Panc1 (cell line): ENCODE results near the gene PAK1. TPM values are rescaled to one million over a fixed set of nuclear protein-coding genes. Genes with fewer than 3 reads are reported as not detected.

Source experiments
- ATAC-seq: fragments of 200-7000 bp; cut with Tn5 transposase; 2 replicates; pipeline ENCODE4 v1.9.1; 2020; ENCODE audit warnings: mild to moderate bottlenecking, moderate library complexity
- BruUV-seq: library from RNA; stranded (reverse); fragments of 400-500 nt; replicated peaks from 2 replicates; lab custom pipeline; 2021; lab: Mats Ljungman, UMichigan
- CTCF ChIA-PET: fragments of 300-600 bp; sonication (Branson Sonifier 250); formaldehyde crosslinking; loops from one replicate; lab custom pipeline; 2022; ENCODE audit warnings: antibody characterized with exemption; lab: Charles Lee
- POLR2A ChIA-PET: fragments of 300-600 bp; sonication (Branson Sonifier 250); formaldehyde crosslinking; loops from one replicate; lab custom pipeline; 2022; ENCODE audit warnings: antibody characterized with exemption; lab: Charles Lee
- DNase-seq: peaks from one replicate; pipeline ENCODE4 v3.0.0-alpha.2; 2010; ENCODE audit warnings: low read depth, low spot score
- H3K27ac ChIP-seq: 2 replicates; pipeline ENCODE4 v1.5.1; 2011; ENCODE audit warnings: mild to moderate bottlenecking, low read length, inconsistent platforms
- H3K27me3 ChIP-seq: fragments of 200-500 bp; sonication (Bioruptor generic); 2 replicates; pipeline ENCODE4 v1.6.0; 2014; ENCODE audit warnings: low read length, inconsistent platforms; ENCODE audit not compliant: control insufficient read depth, insufficient read depth
- H3K36me3 ChIP-seq: fragments of 200-500 bp; sonication (Bioruptor generic); 2 replicates; pipeline ENCODE4 v1.5.1; 2014; ENCODE audit warnings: inconsistent platforms, mild to moderate bottlenecking, low read length, moderate library complexity; ENCODE audit not compliant: control insufficient read depth, insufficient read depth
- H3K4me1 ChIP-seq: 2 replicates; pipeline ENCODE4 v1.5.1; 2011; ENCODE audit warnings: inconsistent platforms, mild to moderate bottlenecking, low read length, moderate library complexity; ENCODE audit not compliant: control insufficient read depth, insufficient read depth
- H3K4me3 ChIP-seq, 2 experiments: 2 replicates each; pipeline ENCODE4 v1.5.1; 2011 to 2012; ENCODE audit warnings: low read depth in 2 of 2, low read length in 2 of 2, mild to moderate bottlenecking in 2 of 2, inconsistent platforms in 1 of 2, moderate library complexity in 1 of 2
- H3K9me3 ChIP-seq: fragments of 200-500 bp; sonication (Bioruptor generic); 2 replicates; pipeline ENCODE4 v1.5.1; 2014; ENCODE audit warnings: low read depth, mild to moderate bottlenecking, inconsistent platforms, low read length, moderate library complexity; ENCODE audit not compliant: control insufficient read depth, insufficient read depth
- POLR2AphosphoS5 ChIP-seq: IDR thresholded peaks from 2 replicates; pipeline ENCODE4 v1.6.1; 2012; ENCODE audit warnings: mild to moderate bottlenecking, low read depth, low read length, moderate library complexity
- SIN3A ChIP-seq: IDR thresholded peaks from 2 replicates; pipeline ENCODE4 v1.6.1; 2012; ENCODE audit warnings: low read depth, mild to moderate bottlenecking, low read length, moderate library complexity, borderline replicate concordance; ENCODE audit not compliant: insufficient read depth
- TCF7L2 ChIP-seq: IDR thresholded peaks from 2 replicates; pipeline ENCODE4 v1.6.1; 2011; ENCODE audit warnings: mild to moderate bottlenecking, low read depth, low read length, inconsistent platforms
- in situ Hi-C: cut with HindIII; loops from 2 replicates; pipeline ENCODE4 v1.10.0; 2016; ENCODE audit warnings: low sequenced_read_pairs, low pct_unique_long_range_greater_than_20kb
- intact Hi-C: fragments of 100-400 bp; cut with micrococcal nuclease; formaldehyde crosslinking; loops from one replicate; pipeline ENCODE4 v1.10.0; 2022; ENCODE audit not compliant: unreplicated experiment
- total RNA-seq: library from RNA; stranded (reverse); gene quantifications from one replicate; pipeline ENCODE4 v1.2.1, GENCODE V29; 2021; ENCODE audit not compliant: unreplicated experiment
- TF ChIP-seq, protein P1 (sequence below): fragments of 450-650 bp; IDR thresholded peaks from 2 replicates; pipeline ENCODE4 v1.5.1; 2017; ENCODE audit warnings: mild to moderate bottlenecking
- TF ChIP-seq, protein P2 (sequence below), 2 experiments: IDR thresholded peaks; 2 replicates each; pipeline ENCODE4 v1.6.1; 2011 to 2012; ENCODE audit warnings: low read depth in 2 of 2, control low read depth in 1 of 2, low read length in 1 of 2, mild to moderate bottlenecking in 1 of 2, moderate library complexity in 1 of 2; ENCODE audit not compliant: insufficient read depth in 1 of 2

PAK1 gene
- total RNA-seq, 1 experiment from 2014 or later, result 38.2 TPM

DNA sequence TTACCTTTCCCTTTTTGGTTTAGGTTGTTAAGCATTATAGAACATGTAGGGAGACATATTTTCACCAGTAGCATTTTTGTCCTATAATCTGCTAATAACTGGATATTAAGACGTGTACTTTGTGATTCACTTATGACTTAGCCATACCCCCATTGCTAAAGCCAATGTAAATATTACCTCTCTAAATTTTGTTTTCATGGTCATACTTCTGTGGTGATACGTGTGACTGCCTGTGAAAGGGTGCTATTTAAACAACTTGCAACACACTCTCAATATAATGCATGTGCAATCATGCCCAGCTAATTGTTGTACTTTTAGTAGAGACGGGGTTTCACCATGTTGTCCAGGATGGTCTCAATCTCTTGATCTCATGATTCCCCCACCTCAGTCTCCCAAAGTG is 36.2 kb upstream of the PAK1 start:
- Histone ChIP-seq H3K9me3 (no peaks in the 10 kb centered on the region), H3K27me3 (peaks cover 9% of the 10 kb centered on the region), H3K4me3 (no peak overlapping the region), H3K36me3 (no peaks in the 10 kb centered on the region), H3K4me1 (no peaks in the 10 kb centered on the region), H3K27ac (no peak overlapping the region)
- in situ Hi-C loops, result no loop called here
- DNase-seq, result no peak
- intact Hi-C loops, result no loop called here
- TF ChIP-seq, protein P1, sequence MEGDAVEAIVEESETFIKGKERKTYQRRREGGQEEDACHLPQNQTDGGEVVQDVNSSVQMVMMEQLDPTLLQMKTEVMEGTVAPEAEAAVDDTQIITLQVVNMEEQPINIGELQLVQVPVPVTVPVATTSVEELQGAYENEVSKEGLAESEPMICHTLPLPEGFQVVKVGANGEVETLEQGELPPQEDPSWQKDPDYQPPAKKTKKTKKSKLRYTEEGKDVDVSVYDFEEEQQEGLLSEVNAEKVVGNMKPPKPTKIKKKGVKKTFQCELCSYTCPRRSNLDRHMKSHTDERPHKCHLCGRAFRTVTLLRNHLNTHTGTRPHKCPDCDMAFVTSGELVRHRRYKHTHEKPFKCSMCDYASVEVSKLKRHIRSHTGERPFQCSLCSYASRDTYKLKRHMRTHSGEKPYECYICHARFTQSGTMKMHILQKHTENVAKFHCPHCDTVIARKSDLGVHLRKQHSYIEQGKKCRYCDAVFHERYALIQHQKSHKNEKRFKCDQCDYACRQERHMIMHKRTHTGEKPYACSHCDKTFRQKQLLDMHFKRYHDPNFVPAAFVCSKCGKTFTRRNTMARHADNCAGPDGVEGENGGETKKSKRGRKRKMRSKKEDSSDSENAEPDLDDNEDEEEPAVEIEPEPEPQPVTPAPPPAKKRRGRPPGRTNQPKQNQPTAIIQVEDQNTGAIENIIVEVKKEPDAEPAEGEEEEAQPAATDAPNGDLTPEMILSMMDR, result no peak
- TF ChIP-seq, protein P2, sequence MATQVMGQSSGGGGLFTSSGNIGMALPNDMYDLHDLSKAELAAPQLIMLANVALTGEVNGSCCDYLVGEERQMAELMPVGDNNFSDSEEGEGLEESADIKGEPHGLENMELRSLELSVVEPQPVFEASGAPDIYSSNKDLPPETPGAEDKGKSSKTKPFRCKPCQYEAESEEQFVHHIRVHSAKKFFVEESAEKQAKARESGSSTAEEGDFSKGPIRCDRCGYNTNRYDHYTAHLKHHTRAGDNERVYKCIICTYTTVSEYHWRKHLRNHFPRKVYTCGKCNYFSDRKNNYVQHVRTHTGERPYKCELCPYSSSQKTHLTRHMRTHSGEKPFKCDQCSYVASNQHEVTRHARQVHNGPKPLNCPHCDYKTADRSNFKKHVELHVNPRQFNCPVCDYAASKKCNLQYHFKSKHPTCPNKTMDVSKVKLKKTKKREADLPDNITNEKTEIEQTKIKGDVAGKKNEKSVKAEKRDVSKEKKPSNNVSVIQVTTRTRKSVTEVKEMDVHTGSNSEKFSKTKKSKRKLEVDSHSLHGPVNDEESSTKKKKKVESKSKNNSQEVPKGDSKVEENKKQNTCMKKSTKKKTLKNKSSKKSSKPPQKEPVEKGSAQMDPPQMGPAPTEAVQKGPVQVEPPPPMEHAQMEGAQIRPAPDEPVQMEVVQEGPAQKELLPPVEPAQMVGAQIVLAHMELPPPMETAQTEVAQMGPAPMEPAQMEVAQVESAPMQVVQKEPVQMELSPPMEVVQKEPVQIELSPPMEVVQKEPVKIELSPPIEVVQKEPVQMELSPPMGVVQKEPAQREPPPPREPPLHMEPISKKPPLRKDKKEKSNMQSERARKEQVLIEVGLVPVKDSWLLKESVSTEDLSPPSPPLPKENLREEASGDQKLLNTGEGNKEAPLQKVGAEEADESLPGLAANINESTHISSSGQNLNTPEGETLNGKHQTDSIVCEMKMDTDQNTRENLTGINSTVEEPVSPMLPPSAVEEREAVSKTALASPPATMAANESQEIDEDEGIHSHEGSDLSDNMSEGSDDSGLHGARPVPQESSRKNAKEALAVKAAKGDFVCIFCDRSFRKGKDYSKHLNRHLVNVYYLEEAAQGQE (IDR thresholded peaks at IDR 0.05; ENCODE audit: insufficient read depth in 1 of 2, low read depth in 2 of 2, low read length in 1 of 2), result no peak
- TF ChIP-seq TCF7L2 (no peak), SIN3A (no peak)
- BruUV-seq, result no TSS peak
- CTCF ChIA-PET, result interaction anchor here (0.6 kb wide), 1 partner anchor 66 kb away, joined by 4 read pairs; no protein-coding TSS in a partner anchor
- POLR2A ChIA-PET, result no interaction called here
- no peak for ATAC-seq

GRCh38 chr11:77508019-77508418 is 34.1 kb upstream of the PAK1 start:
- Histone ChIP-seq H3K27me3 (peaks cover 3% of the 10 kb centered on the region), H3K9me3 (no peaks in the 10 kb centered on the region), H3K4me3 (no peak overlapping the region), H3K4me1 (no peaks in the 10 kb centered on the region), H3K27ac (no peak overlapping the region), H3K36me3 (no peaks in the 10 kb centered on the region)
- POLR2A ChIA-PET, result no interaction called here
- CTCF ChIA-PET, result no interaction called here
- ATAC-seq (no peak), DNase-seq (no peak)
- in situ Hi-C loops, result no loop called here
- intact Hi-C loops, result no loop called here
- TF ChIP-seq, protein P1, result no peak; the same call in 1 of the 2 replicates
- TF ChIP-seq POLR2AphosphoS5 (no peak), TCF7L2 (no peak)
- TF ChIP-seq, protein P2 (IDR thresholded peaks at IDR 0.05; ENCODE audit: insufficient read depth in 1 of 2, low read depth in 2 of 2, low read length in 1 of 2), result no peak
- no TSS peak for BruUV-seq
